A673 (cell line): ENCODE results near the gene MAN2A2.

Source experiments
- CTCF ChIP-seq: fragments of 300-800, 200-600 bp; sonication (generic); conservative IDR thresholded peaks from 2 replicates; pipeline ENCODE4 v1.5.1; 2017; ENCODE audit warnings: low read depth, mild to moderate bottlenecking, antibody characterized with exemption, low read length, moderate library complexity, mixed read lengths
- EZH2 ChIP-seq: fragments of 200-600 bp; sonication (generic); IDR thresholded peaks from 2 replicates; pipeline ENCODE4 v1.6.1; 2017; ENCODE audit warnings: borderline replicate concordance, low read depth, mild to moderate bottlenecking, mixed read lengths, antibody characterized with exemption, low read length; ENCODE audit not compliant: poor library complexity, severe bottlenecking

- TF ChIP-seq CTCF (no peak), EZH2 (no peak)
These were observed 34.8 kb upstream of the MAN2A2 start, which contains the start of gene FURIN for GRCh38 chr15:90868261-90868689.
